ENCODE data around the gene CBX4. TPM values are rescaled to one million over a fixed set of nuclear protein-coding genes. Genes with fewer than 3 reads are reported as not detected.

Gene CBX4
- total and polyA plus RNA-seq, 2 of the 13 experiments (the other 11 are each of a cell fraction or from before 2014, with no cell fraction given), result 25.8 to 50.8 TPM

DNA sequence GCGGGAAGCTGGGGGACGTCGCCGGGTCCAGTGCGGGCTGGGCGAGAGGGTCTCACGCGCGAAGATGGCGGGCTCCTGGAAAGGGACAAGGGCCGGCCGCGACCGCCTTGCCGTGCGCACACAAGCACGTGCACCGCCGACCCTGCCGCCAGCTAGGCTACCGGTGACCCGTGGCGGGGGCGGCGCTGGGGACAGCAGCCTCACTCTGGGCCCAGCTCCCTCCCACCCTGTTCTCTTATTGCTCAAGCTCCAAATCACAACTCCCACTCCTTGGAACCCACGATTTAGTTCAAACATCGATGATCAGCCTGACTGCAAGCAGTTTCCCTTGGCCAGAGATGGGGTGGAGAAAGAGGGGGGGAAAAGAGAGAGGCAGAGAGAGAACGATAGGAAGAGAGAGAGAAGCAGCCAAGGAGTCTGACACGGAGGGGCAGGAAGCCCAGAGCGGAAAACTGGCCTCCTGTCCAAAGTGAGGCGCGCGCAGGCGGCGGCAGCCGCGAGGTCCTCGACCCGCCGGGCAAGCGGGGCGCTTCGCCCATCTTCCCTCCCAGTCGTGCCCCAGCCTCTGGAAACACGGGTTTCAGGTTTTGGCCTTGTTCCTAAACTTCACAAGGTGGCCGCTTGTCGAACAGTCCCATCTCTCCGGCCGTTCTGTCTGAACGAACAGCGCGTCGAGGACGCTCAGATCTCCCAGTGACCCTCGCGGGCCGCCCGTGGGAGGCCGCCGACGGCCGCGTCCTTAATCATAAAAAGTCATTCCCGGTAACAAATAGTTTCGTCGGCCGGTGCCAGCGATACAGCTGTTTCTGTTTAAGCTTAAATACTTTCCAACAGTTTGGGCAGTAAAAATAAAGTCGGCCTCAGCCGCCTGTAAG lies 40.7 kb downstream of the CBX4 start (continued):
- TF ChIP-seq, protein P1, sequence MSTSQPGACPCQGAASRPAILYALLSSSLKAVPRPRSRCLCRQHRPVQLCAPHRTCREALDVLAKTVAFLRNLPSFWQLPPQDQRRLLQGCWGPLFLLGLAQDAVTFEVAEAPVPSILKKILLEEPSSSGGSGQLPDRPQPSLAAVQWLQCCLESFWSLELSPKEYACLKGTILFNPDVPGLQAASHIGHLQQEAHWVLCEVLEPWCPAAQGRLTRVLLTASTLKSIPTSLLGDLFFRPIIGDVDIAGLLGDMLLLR (CRISPR knock-in tag; IDR thresholded peaks at IDR 0.05), result no peak
- TF ChIP-seq ZEB1 (IDR thresholded peaks at IDR 0.05; ENCODE audit: insufficient replicate concordance, low read depth) (no peak), KMT2A (CRISPR knock-in tag; IDR thresholded peaks at IDR 0.05) (no peak), ZNF841 (CRISPR knock-in tag; IDR thresholded peaks at IDR 0.05; ENCODE audit: borderline replicate concordance) (no peak), ZNF670 (CRISPR knock-in tag; IDR thresholded peaks at IDR 0.05; ENCODE audit: borderline replicate concordance) (0 out of 2 replicates have a peak, but pooled peaks have one; percentile 22), MED13 (CRISPR knock-in tag; IDR thresholded peaks at IDR 0.05) (no peak), PLRG1 (conservative IDR thresholded peaks at IDR 0.05) (no peak), JUNB (CRISPR knock-in tag; IDR thresholded peaks at IDR 0.05; ENCODE audit: borderline replicate concordance) (no peak), ELF3 (CRISPR knock-in tag; IDR thresholded peaks at IDR 0.05) (no peak)
- TF ChIP-seq, protein P2, sequence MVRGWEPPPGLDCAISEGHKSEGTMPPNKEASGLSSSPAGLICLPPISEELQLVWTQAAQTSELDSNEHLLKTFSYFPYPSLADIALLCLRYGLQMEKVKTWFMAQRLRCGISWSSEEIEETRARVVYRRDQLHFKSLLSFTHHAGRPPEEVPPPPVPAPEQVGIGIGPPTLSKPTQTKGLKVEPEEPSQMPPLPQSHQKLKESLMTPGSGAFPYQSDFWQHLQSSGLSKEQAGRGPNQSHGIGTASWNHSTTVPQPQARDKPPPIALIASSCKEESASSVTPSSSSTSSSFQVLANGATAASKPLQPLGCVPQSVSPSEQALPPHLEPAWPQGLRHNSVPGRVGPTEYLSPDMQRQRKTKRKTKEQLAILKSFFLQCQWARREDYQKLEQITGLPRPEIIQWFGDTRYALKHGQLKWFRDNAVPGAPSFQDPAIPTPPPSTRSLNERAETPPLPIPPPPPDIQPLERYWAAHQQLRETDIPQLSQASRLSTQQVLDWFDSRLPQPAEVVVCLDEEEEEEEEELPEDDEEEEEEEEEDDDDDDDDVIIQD (CRISPR knock-in tag; IDR thresholded peaks at IDR 0.05; ENCODE audit: low read depth), result no peak
- TF ChIP-seq, protein P3, sequence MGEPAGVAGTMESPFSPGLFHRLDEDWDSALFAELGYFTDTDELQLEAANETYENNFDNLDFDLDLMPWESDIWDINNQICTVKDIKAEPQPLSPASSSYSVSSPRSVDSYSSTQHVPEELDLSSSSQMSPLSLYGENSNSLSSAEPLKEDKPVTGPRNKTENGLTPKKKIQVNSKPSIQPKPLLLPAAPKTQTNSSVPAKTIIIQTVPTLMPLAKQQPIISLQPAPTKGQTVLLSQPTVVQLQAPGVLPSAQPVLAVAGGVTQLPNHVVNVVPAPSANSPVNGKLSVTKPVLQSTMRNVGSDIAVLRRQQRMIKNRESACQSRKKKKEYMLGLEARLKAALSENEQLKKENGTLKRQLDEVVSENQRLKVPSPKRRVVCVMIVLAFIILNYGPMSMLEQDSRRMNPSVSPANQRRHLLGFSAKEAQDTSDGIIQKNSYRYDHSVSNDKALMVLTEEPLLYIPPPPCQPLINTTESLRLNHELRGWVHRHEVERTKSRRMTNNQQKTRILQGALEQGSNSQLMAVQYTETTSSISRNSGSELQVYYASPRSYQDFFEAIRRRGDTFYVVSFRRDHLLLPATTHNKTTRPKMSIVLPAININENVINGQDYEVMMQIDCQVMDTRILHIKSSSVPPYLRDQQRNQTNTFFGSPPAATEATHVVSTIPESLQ (CRISPR knock-in tag; conservative IDR thresholded peaks at IDR 0.05), result no peak
- TF ChIP-seq, protein P4, sequence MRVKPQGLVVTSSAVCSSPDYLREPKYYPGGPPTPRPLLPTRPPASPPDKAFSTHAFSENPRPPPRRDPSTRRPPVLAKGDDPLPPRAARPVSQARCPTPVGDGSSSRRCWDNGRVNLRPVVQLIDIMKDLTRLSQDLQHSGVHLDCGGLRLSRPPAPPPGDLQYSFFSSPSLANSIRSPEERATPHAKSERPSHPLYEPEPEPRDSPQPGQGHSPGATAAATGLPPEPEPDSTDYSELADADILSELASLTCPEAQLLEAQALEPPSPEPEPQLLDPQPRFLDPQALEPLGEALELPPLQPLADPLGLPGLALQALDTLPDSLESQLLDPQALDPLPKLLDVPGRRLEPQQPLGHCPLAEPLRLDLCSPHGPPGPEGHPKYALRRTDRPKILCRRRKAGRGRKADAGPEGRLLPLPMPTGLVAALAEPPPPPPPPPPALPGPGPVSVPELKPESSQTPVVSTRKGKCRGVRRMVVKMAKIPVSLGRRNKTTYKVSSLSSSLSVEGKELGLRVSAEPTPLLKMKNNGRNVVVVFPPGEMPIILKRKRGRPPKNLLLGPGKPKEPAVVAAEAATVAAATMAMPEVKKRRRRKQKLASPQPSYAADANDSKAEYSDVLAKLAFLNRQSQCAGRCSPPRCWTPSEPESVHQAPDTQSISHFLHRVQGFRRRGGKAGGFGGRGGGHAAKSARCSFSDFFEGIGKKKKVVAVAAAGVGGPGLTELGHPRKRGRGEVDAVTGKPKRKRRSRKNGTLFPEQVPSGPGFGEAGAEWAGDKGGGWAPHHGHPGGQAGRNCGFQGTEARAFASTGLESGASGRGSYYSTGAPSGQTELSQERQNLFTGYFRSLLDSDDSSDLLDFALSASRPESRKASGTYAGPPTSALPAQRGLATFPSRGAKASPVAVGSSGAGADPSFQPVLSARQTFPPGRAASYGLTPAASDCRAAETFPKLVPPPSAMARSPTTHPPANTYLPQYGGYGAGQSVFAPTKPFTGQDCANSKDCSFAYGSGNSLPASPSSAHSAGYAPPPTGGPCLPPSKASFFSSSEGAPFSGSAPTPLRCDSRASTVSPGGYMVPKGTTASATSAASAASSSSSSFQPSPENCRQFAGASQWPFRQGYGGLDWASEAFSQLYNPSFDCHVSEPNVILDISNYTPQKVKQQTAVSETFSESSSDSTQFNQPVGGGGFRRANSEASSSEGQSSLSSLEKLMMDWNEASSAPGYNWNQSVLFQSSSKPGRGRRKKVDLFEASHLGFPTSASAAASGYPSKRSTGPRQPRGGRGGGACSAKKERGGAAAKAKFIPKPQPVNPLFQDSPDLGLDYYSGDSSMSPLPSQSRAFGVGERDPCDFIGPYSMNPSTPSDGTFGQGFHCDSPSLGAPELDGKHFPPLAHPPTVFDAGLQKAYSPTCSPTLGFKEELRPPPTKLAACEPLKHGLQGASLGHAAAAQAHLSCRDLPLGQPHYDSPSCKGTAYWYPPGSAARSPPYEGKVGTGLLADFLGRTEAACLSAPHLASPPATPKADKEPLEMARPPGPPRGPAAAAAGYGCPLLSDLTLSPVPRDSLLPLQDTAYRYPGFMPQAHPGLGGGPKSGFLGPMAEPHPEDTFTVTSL (CRISPR knock-in tag; IDR thresholded peaks at IDR 0.05; ENCODE audit: borderline replicate concordance), result no peak
- TF ChIP-seq, protein P5, sequence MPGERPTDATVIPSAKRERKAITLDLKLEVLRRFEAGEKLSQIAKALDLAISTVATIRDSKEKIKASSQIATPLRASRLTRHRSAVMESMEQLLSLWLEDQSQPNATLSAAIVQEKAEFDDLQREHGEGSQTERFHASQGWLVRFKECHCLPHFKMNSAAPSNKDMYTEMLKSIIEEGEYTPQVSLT (CRISPR knock-in tag; IDR thresholded peaks at IDR 0.05; ENCODE audit: borderline replicate concordance, low read depth), result no peak
- TF ChIP-seq, protein P6, sequence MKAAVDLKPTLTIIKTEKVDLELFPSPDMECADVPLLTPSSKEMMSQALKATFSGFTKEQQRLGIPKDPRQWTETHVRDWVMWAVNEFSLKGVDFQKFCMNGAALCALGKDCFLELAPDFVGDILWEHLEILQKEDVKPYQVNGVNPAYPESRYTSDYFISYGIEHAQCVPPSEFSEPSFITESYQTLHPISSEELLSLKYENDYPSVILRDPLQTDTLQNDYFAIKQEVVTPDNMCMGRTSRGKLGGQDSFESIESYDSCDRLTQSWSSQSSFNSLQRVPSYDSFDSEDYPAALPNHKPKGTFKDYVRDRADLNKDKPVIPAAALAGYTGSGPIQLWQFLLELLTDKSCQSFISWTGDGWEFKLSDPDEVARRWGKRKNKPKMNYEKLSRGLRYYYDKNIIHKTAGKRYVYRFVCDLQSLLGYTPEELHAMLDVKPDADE (CRISPR knock-in tag; IDR thresholded peaks at IDR 0.05), result no peak; the same call in 1 of the 2 replicates
- TF ChIP-seq, protein P7, sequence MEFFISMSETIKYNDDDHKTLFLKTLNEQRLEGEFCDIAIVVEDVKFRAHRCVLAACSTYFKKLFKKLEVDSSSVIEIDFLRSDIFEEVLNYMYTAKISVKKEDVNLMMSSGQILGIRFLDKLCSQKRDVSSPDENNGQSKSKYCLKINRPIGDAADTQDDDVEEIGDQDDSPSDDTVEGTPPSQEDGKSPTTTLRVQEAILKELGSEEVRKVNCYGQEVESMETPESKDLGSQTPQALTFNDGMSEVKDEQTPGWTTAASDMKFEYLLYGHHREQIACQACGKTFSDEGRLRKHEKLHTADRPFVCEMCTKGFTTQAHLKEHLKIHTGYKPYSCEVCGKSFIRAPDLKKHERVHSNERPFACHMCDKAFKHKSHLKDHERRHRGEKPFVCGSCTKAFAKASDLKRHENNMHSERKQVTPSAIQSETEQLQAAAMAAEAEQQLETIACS (CRISPR knock-in tag; IDR thresholded peaks at IDR 0.05), result no peak; the same call in 1 of the 2 replicates
